IMR-90 (cell line): ENCODE measurements around the gene ITM2B. TPM values are rescaled to one million over a fixed set of nuclear protein-coding genes. Genes with fewer than 3 reads are reported as not detected.

Experiments
- ATAC-seq: fragments of 200-7000 bp; cut with Tn5 transposase; 2 replicates; pipeline ENCODE4 v1.9.1; 2020; ENCODE audit warnings: low read depth, mild to moderate bottlenecking, moderate library complexity
- BruUV-seq: library from RNA; stranded (reverse); fragments of 400-500 nt; replicated peaks from 2 replicates; lab custom pipeline; 2021; lab: Mats Ljungman, UMichigan
- CTCF ChIA-PET: fragments of 300-600 bp; formaldehyde crosslinking; extraction: SDS; loops from one replicate; lab custom pipeline; 2021; ENCODE audit warnings: antibody characterized with exemption; lab: Yijun Ruan, JAX
- POLR2A ChIA-PET: fragments of 300-600 bp; sonication (Branson Sonifier 250); formaldehyde crosslinking; loops from one replicate; lab custom pipeline; 2022; ENCODE audit warnings: antibody characterized with exemption; ENCODE audit not compliant: unreplicated experiment; lab: Charles Lee
- DNase-seq: peaks from one replicate; pipeline ENCODE4 v3.0.0; 2013
- H2AFZ ChIP-seq: replicated peaks from 2 replicates; pipeline ENCODE3; 2013; ENCODE audit warnings: low read length, mild to moderate bottlenecking; ENCODE audit not compliant: poor library complexity
- H2AK5ac ChIP-seq: 2 replicates; pipeline ENCODE4 v1.6.1; 2013; ENCODE audit warnings: low read depth, low read length, inconsistent platforms
- H2AK9ac ChIP-seq: replicated peaks from 2 replicates; pipeline ENCODE3; 2013; ENCODE audit warnings: mild to moderate bottlenecking, low read depth, low read length, moderate library complexity; ENCODE audit not compliant: poor library complexity
- H2BK120ac ChIP-seq: 2 replicates; pipeline ENCODE4 v1.6.1; 2013; ENCODE audit warnings: low read depth, low read length, inconsistent platforms
- H2BK15ac ChIP-seq: 3 replicates; pipeline ENCODE4 v1.6.1; 2013; ENCODE audit warnings: low read depth, low read length, inconsistent platforms
- H2BK20ac ChIP-seq: 2 replicates; pipeline ENCODE4 v1.6.1; 2013; ENCODE audit warnings: low read depth, mild to moderate bottlenecking, inconsistent platforms, low read length, moderate library complexity
- H2BK5ac ChIP-seq: 2 replicates; pipeline ENCODE4 v1.6.1; 2013; ENCODE audit warnings: mild to moderate bottlenecking, low read depth, low read length, inconsistent platforms; ENCODE audit not compliant: poor library complexity, severe bottlenecking
- H3K14ac ChIP-seq: replicated peaks from 2 replicates; pipeline ENCODE4 v1.6.1; 2013; ENCODE audit warnings: low read depth, low read length, inconsistent platforms
- H3K18ac ChIP-seq: 2 replicates; pipeline ENCODE4 v1.6.1; 2013; ENCODE audit warnings: low read depth, low read length, control low read depth
- H3K23ac ChIP-seq: 2 replicates; pipeline ENCODE4 v1.6.1; 2013; ENCODE audit warnings: low read depth, low read length, inconsistent platforms
- H3K27ac ChIP-seq: 2 replicates; pipeline ENCODE4 v1.5.1; 2013; ENCODE audit warnings: mild to moderate bottlenecking, control low read depth, low read length; ENCODE audit not compliant: insufficient read depth
- H3K27me3 ChIP-seq: 2 replicates; pipeline ENCODE4 v1.6.1; 2013; ENCODE audit warnings: low read length; ENCODE audit not compliant: control insufficient read depth, insufficient read depth
- H3K36me3 ChIP-seq: 2 replicates; pipeline ENCODE4 v1.6.1; 2013; ENCODE audit warnings: low read length, mixed read lengths; ENCODE audit not compliant: control insufficient read depth, insufficient read depth
- H3K4ac ChIP-seq: 2 replicates; pipeline ENCODE4 v1.6.1; 2013; ENCODE audit warnings: low read depth, low read length, inconsistent platforms
- H3K4me1 ChIP-seq: 2 replicates; pipeline ENCODE4 v1.6.1; 2013; ENCODE audit warnings: low read length, mixed read lengths; ENCODE audit not compliant: control insufficient read depth, insufficient read depth
- H3K4me2 ChIP-seq: 2 replicates; pipeline ENCODE4 v1.6.1; 2013; ENCODE audit warnings: low read depth, mild to moderate bottlenecking, control low read depth, low read length, moderate library complexity
- H3K4me3 ChIP-seq: 2 replicates; pipeline ENCODE4 v1.5.1; 2013; ENCODE audit warnings: low read depth, mild to moderate bottlenecking, control low read depth, low read length, moderate library complexity; ENCODE audit not compliant: insufficient read depth
- H3K56ac ChIP-seq: 2 replicates; pipeline ENCODE4 v1.6.1; 2013; ENCODE audit warnings: low read length, inconsistent platforms; ENCODE audit not compliant: insufficient read depth; ENCODE audit errors: extremely low read depth
- H3K79me1 ChIP-seq, 2 experiments: 2 replicates each; pipeline ENCODE4 v1.6.1; 2013; ENCODE audit warnings: low read length in 2 of 2, inconsistent platforms in 1 of 2, low read depth in 1 of 2
- H3K9ac ChIP-seq: 2 replicates; pipeline ENCODE4 v1.6.1; 2013; ENCODE audit warnings: low read depth, low read length, control low read depth
- H3K9me1 ChIP-seq: 2 replicates; pipeline ENCODE4 v1.6.1; 2013; ENCODE audit warnings: low read length, inconsistent platforms; ENCODE audit not compliant: insufficient read depth
- H3K9me3 ChIP-seq: 2 replicates; pipeline ENCODE4 v1.6.1; 2013; ENCODE audit warnings: low read length; ENCODE audit not compliant: control insufficient read depth, insufficient read depth
- H4K20me1 ChIP-seq: 2 replicates; pipeline ENCODE4 v1.6.1; 2013; ENCODE audit warnings: low read length, inconsistent platforms; ENCODE audit not compliant: insufficient read depth
- H4K5ac ChIP-seq: 2 replicates; pipeline ENCODE4 v1.6.1; 2013; ENCODE audit warnings: mild to moderate bottlenecking, low read depth, low read length, control low read depth
- H4K8ac ChIP-seq, 2 experiments: 2 replicates each; pipeline ENCODE4 v1.6.1; 2013; ENCODE audit warnings: low read depth in 2 of 2, low read length in 2 of 2, control low read depth in 1 of 2, inconsistent platforms in 1 of 2
- H4K91ac ChIP-seq: 2 replicates; pipeline ENCODE4 v1.6.1; 2013; ENCODE audit warnings: low read depth, low read length, inconsistent platforms; ENCODE audit not compliant: insufficient read depth
- BHLHE40 ChIP-seq: fragments of 150-350 bp; IDR thresholded peaks from 2 replicates; pipeline ENCODE4 v1.6.1; 2016; ENCODE audit warnings: mild to moderate bottlenecking, low read depth, low read length
- CTCF ChIP-seq: conservative IDR thresholded peaks from 2 replicates; pipeline ENCODE4 v1.5.1; 2012; ENCODE audit warnings: mild to moderate bottlenecking, low read depth, low read length, improper control_type of control experiment
- RFX5 ChIP-seq: IDR thresholded peaks from 2 replicates; pipeline ENCODE4 v1.8.0; 2012; ENCODE audit warnings: low read depth, mild to moderate bottlenecking, low read length, moderate library complexity
- SMC3 ChIP-seq: fragments of 150-350 bp; IDR thresholded peaks from 2 replicates; pipeline ENCODE4 v1.6.1; 2016; ENCODE audit warnings: low read depth, mild to moderate bottlenecking, antibody characterized with exemption, low read length, moderate library complexity
- WGBS, 2 experiments: methylation state at CpG; one replicate each; pipeline versions ENCODE4 v1.1.5 to v1.1.7; 2013; ENCODE audit warnings: missing lambda C conversion rate in 2 of 2; ENCODE audit not compliant: insufficient read length in 1 of 2; ENCODE audit errors: extremely low coverage in 2 of 2; 5-methylcytosine and 5-hydroxymethylcytosine counted together
- dilution Hi-C: fragments of 300-500 bp; cut with HindIII; formaldehyde crosslinking; loops from one replicate; pipeline ENCODE4 v1.14.3; 2018; ENCODE audit warnings: low sequenced_read_pairs; ENCODE audit not compliant: unreplicated experiment
- in situ Hi-C: fragments of 300-500 bp; cut with MboI; formaldehyde crosslinking; loops from 3 replicates; pipeline ENCODE4 v1.14.3; 2019; ENCODE audit warnings: low sequenced_read_pairs, inconsistent platforms, mixed read lengths
- intact Hi-C: fragments of 100-400 bp; cut with micrococcal nuclease; formaldehyde crosslinking; loops from 2 replicates; pipeline ENCODE4 v1.10.0; 2022
- polyA plus RNA-seq, 3 experiments: library from polyadenylated mRNA; depleted of rRNA; stranded (reverse); fragments of >200 nt; gene quantifications; 2 replicates each; pipeline ENCODE4 v1.2.3, GENCODE V29; 2012; ENCODE audit warnings: low replicate concordance in 1 of 3
- total RNA-seq: library from RNA; depleted of rRNA; stranded (reverse); fragments of >200 nt; gene quantifications from 2 replicates; pipeline ENCODE4 v1.2.3, GENCODE V29; 2012

ITM2B gene
- total and polyA plus RNA-seq, 2 of the 4 experiments (the other 2 are of a cell fraction) = 51.1 to 158 TPM

DNA sequence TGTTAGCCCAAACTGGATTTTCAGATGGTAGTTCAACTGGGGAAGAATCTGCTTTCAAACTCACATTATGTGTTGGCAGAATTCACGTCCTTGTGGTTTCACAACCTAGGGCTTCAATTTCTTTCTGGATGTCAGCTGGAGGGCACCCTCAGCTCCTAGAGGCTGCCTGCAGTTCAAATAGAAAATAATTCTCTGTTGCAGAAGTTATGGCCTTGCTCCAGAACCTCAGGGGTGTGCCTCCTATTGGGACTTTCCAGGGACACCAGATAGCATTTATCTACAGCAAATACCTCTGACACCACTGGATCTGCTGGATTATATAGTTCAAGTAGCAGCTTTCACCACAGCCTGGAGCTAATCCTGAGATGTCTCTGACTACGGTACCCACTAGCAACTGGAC, 58.7 kb downstream of the ITM2B start:
- H3K4me2 ChIP-seq = no peak overlapping the region
- no peak overlapping the region for H4K91ac ChIP-seq

More for the DNA sequence above, 58.7 kb downstream of the ITM2B start:
- Histone ChIP-seq H4K5ac (no peak overlapping the region), H2BK120ac (no peak overlapping the region), H3K9ac (no peak overlapping the region), H2BK15ac (no peak overlapping the region), H2AK5ac (no peak overlapping the region), H3K23ac (no peak overlapping the region), H2BK20ac (no peak overlapping the region), H3K56ac (no peak overlapping the region), H3K36me3 (no peaks in the 10 kb centered on the region), H2AFZ (no peak overlapping the region), H3K4ac (no peak overlapping the region), H3K9me3 (no peaks in the 10 kb centered on the region), H3K79me1 (no peaks in the 10 kb centered on the region), H3K27ac (no peak overlapping the region), H3K9me1 (no peaks in the 10 kb centered on the region), H2BK5ac (no peak overlapping the region), H3K14ac (no peak overlapping the region), H3K4me3 (no peak overlapping the region), H3K4me1 (no peaks in the 10 kb centered on the region), H4K20me1 (no peaks in the 10 kb centered on the region), H3K18ac (no peak overlapping the region), H2AK9ac (no peak overlapping the region), H4K8ac (no peak overlapping the region), H3K27me3 (peaks cover 14% of the 10 kb centered on the region)
- dilution Hi-C loops (no loop called here), intact Hi-C loops (no loop called here), in situ Hi-C loops (no loop called here)
- no CpG with 5 or more reads among the region's 2 CpGs for WGBS, 2 experiments
- no peak for TF ChIP-seq BHLHE40
- no peak for TF ChIP-seq SMC3
- no peak for TF ChIP-seq CTCF
- TF ChIP-seq RFX5 = no peak
- no TSS peak for BruUV-seq
- DNase-seq (no peak), ATAC-seq (no peak)
- ChIA-PET CTCF (no interaction called here), POLR2A (no interaction called here)
